ENCODE measurements around the gene NEK2.
A peak's percentile ranks its signal among the peaks of the same experiment; 100 is the strongest.
"Not testable (repeated sequence)": the region's sequence is repeated elsewhere in the genome, so short reads cannot be mapped to it uniquely, and the experiment has no call there.

The NEK2 gene

GRCh38 chr1:211675230-211676105 is at the start of gene NEK2:
Gene NEK2, minus strand, starts transcription at chr1:211675621. Its CDS starts 142 bp downstream, at chr1:211675479.
- peak; percentile 56 to 61 for DNase-seq (ENCODE audit: low read depth in 2 of 2, low spot score in 1 of 2)

DNA sequence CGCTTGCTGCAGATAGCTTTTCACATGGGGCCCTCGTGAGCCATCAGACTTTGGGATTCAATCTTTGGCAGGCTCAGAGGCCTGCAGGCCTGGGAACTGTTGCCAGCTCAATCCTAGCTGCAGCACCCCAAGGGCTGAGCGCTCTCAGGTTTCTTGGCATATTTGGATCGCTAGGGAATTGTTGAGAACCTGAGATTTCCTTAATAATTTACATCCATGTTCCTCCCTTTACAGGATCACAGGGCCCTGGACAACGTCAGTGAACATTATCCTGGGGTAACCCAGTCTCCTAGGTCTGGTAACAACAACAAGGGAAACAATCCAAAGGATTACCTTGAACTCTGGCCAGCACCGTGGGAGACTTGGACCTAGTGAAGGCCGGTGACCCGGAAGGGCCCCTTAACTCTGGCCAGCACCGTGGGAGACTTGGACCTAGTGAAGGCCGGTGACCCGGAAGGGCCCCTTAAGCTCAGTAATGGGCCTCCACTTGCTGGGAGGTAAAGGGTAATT is 49.3 kb upstream of the NEK2 start:
- no peak for DNase-seq (ENCODE audit: low read depth in 2 of 2, low spot score in 1 of 2)

DNA sequence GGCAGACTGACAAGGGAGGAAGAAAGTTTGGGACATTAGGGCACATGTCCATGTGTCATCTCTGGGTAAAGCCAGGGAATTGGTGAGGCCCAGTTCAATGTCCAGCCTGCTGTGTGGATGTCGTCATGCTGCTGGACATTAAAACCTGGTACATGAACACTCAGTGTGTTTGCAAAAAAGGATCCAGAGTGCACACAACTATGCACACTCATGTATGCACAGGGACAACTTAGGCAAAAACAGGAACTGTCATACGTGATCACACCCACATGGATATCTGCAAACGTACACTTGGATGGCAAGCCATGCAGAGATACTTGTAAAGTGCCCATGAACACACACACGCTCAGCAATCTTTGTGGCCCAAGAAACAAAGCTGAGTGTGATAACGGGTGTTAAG is 47.9 kb upstream of the NEK2 start:
- DNase-seq (ENCODE audit: low read depth in 2 of 2, low spot score in 1 of 2): no peak

DNA sequence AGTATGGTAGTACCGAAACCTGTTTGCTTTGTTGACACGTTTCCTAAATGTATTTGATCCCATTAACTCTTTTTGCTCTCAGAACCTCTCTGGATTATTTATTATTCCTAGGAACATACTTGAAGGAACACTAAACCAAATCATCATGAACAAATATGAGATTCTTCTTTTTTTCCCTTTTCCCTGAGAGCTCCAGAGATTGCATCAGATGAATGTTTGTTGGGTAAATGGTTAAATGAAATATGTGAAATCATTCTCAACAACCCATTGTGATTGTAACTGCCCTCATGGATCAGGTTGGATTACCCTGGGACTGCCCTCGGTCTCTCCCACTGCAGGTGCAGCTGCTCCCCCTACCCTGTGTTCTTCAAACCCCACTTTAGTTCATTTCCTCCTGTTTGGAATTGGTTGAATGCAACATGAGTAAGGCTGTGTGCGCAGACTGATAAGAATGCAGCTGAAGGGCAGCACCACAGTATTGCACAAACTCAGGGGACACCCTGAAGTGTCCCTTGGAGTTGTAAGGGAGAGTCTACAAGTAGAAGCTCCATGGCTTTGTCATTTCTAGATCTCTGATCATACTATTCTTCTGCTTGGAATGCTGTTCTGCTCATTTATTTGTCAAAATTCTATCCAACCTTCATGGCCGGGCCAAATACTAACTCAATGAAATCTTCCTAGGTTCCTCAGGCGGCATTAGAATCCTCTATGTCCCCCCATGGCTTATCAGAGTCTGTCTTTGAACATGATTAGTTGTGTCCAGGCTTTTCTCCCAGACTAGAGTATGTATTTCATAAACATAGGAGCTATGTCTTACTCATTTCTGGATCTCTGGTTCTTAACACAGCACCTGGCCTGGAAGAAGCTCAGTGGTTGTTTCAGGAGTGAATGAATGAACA is 47.1 kb upstream of the NEK2 start:
- DNase-seq (ENCODE audit: low read depth in 2 of 2, low spot score in 1 of 2): no peak

- DNase-seq (ENCODE audit: low read depth in 2 of 2, low spot score in 1 of 2): not testable (repeated sequence)
Measured at GRCh38 chr1:211716555-211716954, 41.1 kb upstream of the NEK2 start.

- no peak for DNase-seq (ENCODE audit: low read depth in 2 of 2, low spot score in 1 of 2)
Measured at GRCh38 chr1:211715971-211716370, 40.5 kb upstream of the NEK2 start.

- no peak for DNase-seq (ENCODE audit: low read depth in 2 of 2, low spot score in 1 of 2)
Measured at GRCh38 chr1:211714154-211714553, 38.7 kb upstream of the NEK2 start.

DNA sequence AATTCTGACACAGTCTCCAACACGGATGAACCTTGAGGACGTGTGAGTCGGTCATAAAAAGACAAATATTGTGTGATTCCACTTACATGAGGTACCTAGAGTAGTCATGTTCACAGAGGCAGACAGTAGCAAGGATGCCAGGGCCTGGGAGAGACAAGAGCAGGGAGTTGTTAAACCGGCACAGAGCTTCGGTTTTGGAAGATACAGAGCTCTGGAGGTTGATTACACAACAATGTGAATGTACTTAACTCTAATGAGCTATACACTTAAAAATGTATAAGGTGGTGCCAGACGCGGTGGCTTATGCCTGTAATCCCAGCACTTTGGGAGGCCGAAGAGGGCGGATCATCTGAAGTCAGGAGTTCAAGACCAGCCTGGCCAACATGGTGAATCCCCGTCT is 37.8 kb upstream of the NEK2 start:
- DNase-seq (ENCODE audit: low read depth in 2 of 2, low spot score in 1 of 2): no peak

GRCh38 chr1:211711315-211711705 is 35.9 kb upstream of the NEK2 start:
- DNase-seq (ENCODE audit: low read depth in 2 of 2, low spot score in 1 of 2): no peak

DNA sequence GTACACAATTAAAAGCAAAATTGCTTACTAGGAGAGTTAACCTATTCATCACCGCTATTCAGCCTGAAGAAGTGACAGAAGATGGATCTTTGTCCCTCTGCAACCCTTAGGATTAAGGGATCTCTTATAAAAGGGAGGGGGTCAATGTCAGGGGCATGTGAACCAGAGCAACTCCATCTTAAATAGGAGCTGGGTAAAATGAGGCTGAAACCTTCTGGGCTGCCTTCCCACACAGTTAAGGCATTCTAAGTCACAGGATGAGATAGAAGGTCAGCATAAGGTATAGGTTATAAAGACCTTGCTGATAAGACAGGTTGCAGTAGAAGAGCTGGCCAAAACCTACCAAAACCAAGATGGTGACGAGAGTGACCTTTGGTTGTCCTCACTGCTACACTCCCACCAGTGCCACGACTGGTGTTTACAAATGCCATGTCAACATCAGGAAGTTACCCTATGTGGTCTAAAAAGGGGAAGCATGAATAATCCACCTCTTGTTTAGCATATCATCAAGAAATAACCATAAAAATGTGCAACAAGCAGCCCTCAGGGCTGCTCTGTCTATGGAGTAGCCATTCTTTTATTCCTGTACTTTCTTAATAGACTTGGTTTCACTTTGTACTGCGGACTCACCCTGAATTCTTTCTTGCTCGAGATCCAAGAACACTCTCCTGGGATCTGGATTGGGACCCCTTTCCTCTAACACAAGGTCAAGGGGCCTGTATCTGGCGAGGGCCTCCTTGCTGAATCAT is 35.3 kb upstream of the NEK2 start:
- no peak for DNase-seq (ENCODE audit: low read depth in 2 of 2, low spot score in 1 of 2)

DNA sequence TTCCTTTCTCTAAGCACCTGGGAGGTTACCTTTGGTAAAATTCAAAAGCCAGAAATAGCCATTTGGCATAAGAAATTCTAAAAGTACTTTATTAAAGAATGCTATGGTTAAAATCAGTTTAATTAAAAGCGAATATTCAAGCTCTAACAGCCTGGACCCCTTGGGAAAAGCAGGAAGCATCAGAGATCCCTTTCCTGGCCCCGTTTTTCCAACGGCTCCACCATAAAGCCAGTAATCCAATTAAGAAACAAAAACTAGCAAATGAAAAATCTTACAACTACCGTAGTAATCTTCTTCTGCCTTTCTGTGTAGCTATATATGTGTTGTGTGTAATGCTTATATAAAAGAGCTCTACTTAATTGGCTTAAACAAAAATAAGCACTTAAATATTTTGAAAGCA is 33.5 kb upstream of the NEK2 start:
- DNase-seq (ENCODE audit: low read depth in 2 of 2, low spot score in 1 of 2): no peak

GRCh38 chr1:211708006-211708405 is 32.6 kb upstream of the NEK2 start:
- no peak for DNase-seq (ENCODE audit: low read depth in 2 of 2, low spot score in 1 of 2)

GRCh38 chr1:211705467-211706091 is 30.2 kb upstream of the NEK2 start:
- DNase-seq (ENCODE audit: low read depth in 2 of 2, low spot score in 1 of 2): no peak

DNA sequence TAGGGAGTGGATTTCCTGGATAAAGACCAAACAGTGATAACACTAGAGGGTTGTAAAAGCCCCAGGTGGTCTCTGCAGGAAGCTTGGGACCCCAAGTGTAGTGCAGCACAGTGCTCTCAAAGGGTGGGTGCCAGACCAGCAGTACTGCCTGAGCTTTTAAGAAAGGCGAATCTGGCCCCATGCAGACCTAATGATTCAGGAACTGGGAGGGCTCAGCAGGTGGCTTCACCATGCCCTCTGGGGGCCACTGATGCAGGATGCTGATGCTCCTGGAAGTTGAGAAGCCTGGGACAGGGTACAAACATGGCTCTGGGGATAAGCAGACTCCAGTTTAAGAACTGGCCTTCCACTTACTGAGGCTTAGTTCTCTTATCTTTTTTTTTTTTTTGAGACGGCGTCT is 29.1 kb upstream of the NEK2 start:
- DNase-seq (ENCODE audit: low read depth in 2 of 2, low spot score in 1 of 2): no peak

- no peak for DNase-seq (ENCODE audit: low read depth in 2 of 2, low spot score in 1 of 2)
Measured at GRCh38 chr1:211703812-211704537, 28.6 kb upstream of the NEK2 start.

GRCh38 chr1:211701733-211702132 is 26.3 kb upstream of the NEK2 start:
- no peak for DNase-seq (ENCODE audit: low read depth in 2 of 2, low spot score in 1 of 2)

GRCh38 chr1:211699059-211699458 is 23.6 kb upstream of the NEK2 start:
- no peak for DNase-seq (ENCODE audit: low read depth in 2 of 2, low spot score in 1 of 2)

- peak; percentile 55 to 69 for DNase-seq (ENCODE audit: low read depth in 2 of 2, low spot score in 1 of 2)
Measured at GRCh38 chr1:211698161-211699026, 23.0 kb upstream of the NEK2 start.

DNA sequence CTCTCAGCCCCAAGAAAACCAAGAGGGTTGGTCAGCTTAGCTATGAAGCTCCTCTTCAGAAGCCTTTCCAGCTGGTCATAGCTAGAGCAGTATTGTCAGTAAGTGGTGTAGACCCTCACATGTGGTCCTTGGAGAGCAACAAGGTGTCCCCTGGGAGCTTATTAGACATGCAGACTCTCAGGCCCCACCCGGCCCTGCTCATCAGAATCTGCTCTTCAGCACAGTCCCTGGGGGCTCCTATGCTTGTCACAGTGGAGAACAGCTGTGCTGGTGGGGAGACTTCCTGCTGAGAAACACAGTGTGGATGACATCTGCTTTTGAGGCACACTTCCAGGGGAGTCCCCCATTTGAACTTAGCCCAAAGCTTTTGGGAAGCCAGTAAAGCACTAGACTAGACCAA is 21.9 kb upstream of the NEK2 start:
- no peak for DNase-seq (ENCODE audit: low read depth in 2 of 2, low spot score in 1 of 2)
